Fibroblast of pulmonary artery (primary cell): ENCODE results near the gene EPSTI1.
A peak's percentile ranks its signal among the peaks of the same experiment; 100 is the strongest.

Source experiments
- DNase-seq: peaks from one replicate; pipeline ENCODE4 v3.0.0-alpha.2; 2010; ENCODE audit warnings: low read depth
- H3K4me3 ChIP-seq: replicated peaks from 2 replicates; pipeline ENCODE4 v1.5.1; 2011; ENCODE audit warnings: low read depth, mild to moderate bottlenecking, control low read depth, low read length, moderate library complexity
- CTCF ChIP-seq: IDR thresholded peaks from 2 replicates; pipeline ENCODE4 v1.5.1; 2011; ENCODE audit warnings: mild to moderate bottlenecking, control low read depth, low read length, inconsistent platforms; ENCODE audit errors: missing control alignments

EPSTI1 gene

DNA sequence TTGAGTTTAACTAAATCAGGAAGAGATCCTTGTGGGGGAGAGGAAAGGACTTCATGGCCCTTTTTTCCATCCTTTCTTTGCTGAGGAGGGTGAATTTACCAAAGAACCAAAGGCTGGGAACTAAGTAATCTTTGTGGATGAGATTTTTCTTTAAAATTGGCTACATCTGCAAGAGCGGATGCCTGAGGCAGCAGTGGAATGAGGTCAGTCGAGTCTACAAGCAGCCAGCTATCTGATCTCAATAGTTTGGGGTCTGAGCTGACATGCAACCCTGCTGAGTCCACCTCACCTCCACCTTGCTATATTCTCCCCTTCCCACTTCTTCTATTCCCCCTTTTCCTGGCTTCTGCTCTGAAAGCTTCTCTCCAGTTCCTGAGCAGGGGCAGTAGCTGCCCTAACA is 27.8 kb upstream of the EPSTI1 start:
- no peak overlapping the region for H3K4me3 ChIP-seq
- no peak for DNase-seq
- TF ChIP-seq CTCF, result no peak

DNA sequence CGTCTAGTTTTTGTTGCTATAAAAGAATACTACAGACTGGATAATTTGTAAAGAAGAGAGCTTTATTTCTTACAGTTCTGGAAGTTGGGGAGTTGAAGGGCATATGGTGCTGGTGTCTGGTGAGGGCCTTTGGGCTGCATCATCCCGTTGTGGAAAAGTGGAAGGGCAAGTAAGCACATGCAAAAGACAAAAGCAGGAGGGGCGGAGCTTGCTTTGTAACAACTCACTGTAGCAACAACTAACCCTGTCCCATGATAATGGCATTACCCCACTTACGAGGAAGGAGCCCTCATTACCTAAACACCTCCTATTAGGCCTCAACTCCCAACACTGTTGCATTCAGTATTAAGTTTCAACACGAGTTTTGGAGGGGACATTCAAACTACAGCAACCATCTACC is 24.2 kb upstream of the EPSTI1 start:
- no peak overlapping the region for H3K4me3 ChIP-seq
- DNase-seq, result no peak
- TF ChIP-seq CTCF, result no peak

- no peak for TF ChIP-seq CTCF
- DNase-seq, result no peak
- no peak overlapping the region for H3K4me3 ChIP-seq
Observed at GRCh38 chr13:43014162-43014561, 22.1 kb upstream of the EPSTI1 start.

DNA sequence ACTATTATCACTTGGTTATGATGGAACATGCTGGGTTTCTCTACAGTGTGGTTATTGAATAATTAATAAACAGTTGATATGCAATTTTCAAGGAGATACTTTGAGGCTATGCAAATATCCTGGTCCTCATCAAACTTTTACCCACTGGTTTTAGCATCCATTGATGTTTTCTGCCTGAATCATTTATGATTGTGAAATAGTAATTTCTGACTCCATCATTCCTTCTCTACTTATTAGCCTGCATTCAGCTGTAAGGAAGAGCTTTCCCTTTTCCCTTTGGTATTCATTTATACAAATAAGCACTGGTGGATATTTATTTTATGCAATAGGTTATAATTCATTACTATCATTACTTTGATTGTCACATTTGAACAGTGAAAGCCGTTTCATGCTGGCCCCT is 17.5 kb upstream of the EPSTI1 start:
- DNase-seq, result peak; percentile 48
- H3K4me3 ChIP-seq, result no peak overlapping the region
- no peak for TF ChIP-seq CTCF

- no peak for TF ChIP-seq CTCF
- no peak overlapping the region for H3K4me3 ChIP-seq
- DNase-seq, result no peak
Observed at GRCh38 chr13:43008596-43008995, 16.6 kb upstream of the EPSTI1 start.

- H3K4me3 ChIP-seq, result no peak overlapping the region
- DNase-seq, result peak; percentile 46
- no peak for TF ChIP-seq CTCF
Observed at GRCh38 chr13:43006893-43007631, 15.0 kb upstream of the EPSTI1 start.
